NOMO-1 treated with DMSO at 0.1 percent for 48 hours (cell line): ENCODE measurements around the gene PRDM16.
"Not testable (repeated sequence)": the region's sequence is repeated elsewhere in the genome, so short reads cannot be mapped to it uniquely, and the experiment has no call there.

Experiments
- DNase-seq: peaks from one replicate; lab custom pipeline; 2025; ENCODE audit not compliant: unreplicated experiment; lab: John Stamatoyannopoulos, UW

The PRDM16 gene

GRCh38 chr1:3080053-3080955 lies 11.3 kb downstream of the PRDM16 start:
- DNase-seq: no peak

- DNase-seq: no peak
Observed at GRCh38 chr1:3081171-3081683, 12.2 kb downstream of the PRDM16 start.

GRCh38 chr1:3082051-3082450 lies 13.0 kb downstream of the PRDM16 start:
- DNase-seq: no peak

GRCh38 chr1:3082571-3083516 lies 13.8 kb downstream of the PRDM16 start:
- no peak for DNase-seq

GRCh38 chr1:3084154-3084553 lies 15.2 kb downstream of the PRDM16 start:
- DNase-seq: no peak

- no peak for DNase-seq
Observed at GRCh38 chr1:3084726-3085125, 15.7 kb downstream of the PRDM16 start.

GRCh38 chr1:3085721-3086120 lies 16.7 kb downstream of the PRDM16 start:
- no peak for DNase-seq

GRCh38 chr1:3086272-3086974 lies 17.4 kb downstream of the PRDM16 start:
- DNase-seq: no peak

- DNase-seq: no peak
Observed at GRCh38 chr1:3087049-3087448, 18.0 kb downstream of the PRDM16 start.

- not testable (repeated sequence) for DNase-seq
Observed at GRCh38 chr1:3087946-3088668, 19.1 kb downstream of the PRDM16 start.

- DNase-seq: no peak
Observed at GRCh38 chr1:3089490-3089889, 20.5 kb downstream of the PRDM16 start.

GRCh38 chr1:3091334-3091733 lies 22.3 kb downstream of the PRDM16 start:
- DNase-seq: no peak

- no peak for DNase-seq
Observed at GRCh38 chr1:3092530-3092929, 23.5 kb downstream of the PRDM16 start.

GRCh38 chr1:3093898-3094626 lies 25.1 kb downstream of the PRDM16 start:
- DNase-seq: no peak

- DNase-seq: no peak
Observed at GRCh38 chr1:3094863-3095780, 26.1 kb downstream of the PRDM16 start.

GRCh38 chr1:3096345-3096744 lies 27.3 kb downstream of the PRDM16 start:
- no peak for DNase-seq

- no peak for DNase-seq
Observed at GRCh38 chr1:3097231-3097630, 28.2 kb downstream of the PRDM16 start.

- DNase-seq: no peak
Observed at GRCh38 chr1:3097861-3098260, 28.9 kb downstream of the PRDM16 start.

GRCh38 chr1:3099861-3100260 lies 30.9 kb downstream of the PRDM16 start:
- no peak for DNase-seq
